HG03066 (cell line): ENCODE results near the gene TSPEAR.
"Not testable (repeated sequence)": the region's sequence is repeated elsewhere in the genome, so short reads cannot be mapped to it uniquely, and the experiment has no call there.

Experiments used
- ATAC-seq: cut with Tn5 transposase; IDR thresholded peaks from one replicate; pipeline ENCODE4 v1.9.1; 2021; ENCODE audit warnings: low read depth; ENCODE audit not compliant: unreplicated experiment

TSPEAR gene

GRCh38 chr21:44614161-44614631 lies 97.2 kb downstream of the TSPEAR start:
- ATAC-seq = no peak

- no peak for ATAC-seq
Observed at GRCh38 chr21:44613386-44614155, 97.8 kb downstream of the TSPEAR start.

GRCh38 chr21:44612669-44613229 lies 98.6 kb downstream of the TSPEAR start:
- no peak for ATAC-seq

GRCh38 chr21:44612029-44612486 lies 99.3 kb downstream of the TSPEAR start, which contains the start of gene KRTAP10-8:
Gene KRTAP10-8 (plus strand): TSS chr21:44612079. CDS start chr21:44612101, 22 bp downstream.
- ATAC-seq = no peak

- no peak for ATAC-seq
Observed at GRCh38 chr21:44611551-44611950, 99.8 kb downstream of the TSPEAR start.

- ATAC-seq = not testable (repeated sequence)
Observed at GRCh38 chr21:44610157-44610843, 101.1 kb downstream of the TSPEAR start.

- no peak for ATAC-seq
Observed at GRCh38 chr21:44609193-44609592, 102.2 kb downstream of the TSPEAR start.

GRCh38 chr21:44606495-44606894 lies 104.9 kb downstream of the TSPEAR start:
- ATAC-seq = no peak

- ATAC-seq = no peak
Observed at GRCh38 chr21:44603911-44604310, 107.5 kb downstream of the TSPEAR start.

- no peak for ATAC-seq
Observed at GRCh38 chr21:44603109-44603875, 108.1 kb downstream of the TSPEAR start.

GRCh38 chr21:44602463-44602850 lies 108.9 kb downstream of the TSPEAR start:
- no peak for ATAC-seq

- ATAC-seq = no peak
Observed at GRCh38 chr21:44601596-44602462, 109.5 kb downstream of the TSPEAR start.

- ATAC-seq = not testable (repeated sequence)
Observed at GRCh38 chr21:44601091-44601490, 110.3 kb downstream of the TSPEAR start.

GRCh38 chr21:44600118-44600978 lies 111.0 kb downstream of the TSPEAR start, which contains the start of gene KRTAP10-7:
Gene KRTAP10-7 (plus strand): TSS chr21:44600597. CDS start chr21:44600622, 25 bp downstream.
- ATAC-seq = not testable (repeated sequence)

GRCh38 chr21:44599264-44600029 lies 111.9 kb downstream of the TSPEAR start:
- no peak for ATAC-seq

- no peak for ATAC-seq
Observed at GRCh38 chr21:44598061-44598460, 113.3 kb downstream of the TSPEAR start.

- no peak for ATAC-seq
Observed at GRCh38 chr21:44596068-44596725, 115.2 kb downstream of the TSPEAR start.
